AG09319 (cell line): ENCODE data around the gene VPS26A.
A peak's percentile ranks its signal among the peaks of the same experiment; 100 is the strongest.

ENCODE experiments used
- DNase-seq: peaks from one replicate; pipeline ENCODE4 v3.0.0-alpha.2; 2010; ENCODE audit warnings: low read depth; ENCODE audit errors: extremely low read depth
- TF ChIP-seq, protein P1 (sequence below): IDR thresholded peaks from 2 replicates; pipeline ENCODE4 v1.5.1; 2011; ENCODE audit warnings: low read depth, mild to moderate bottlenecking, inconsistent platforms, low read length, moderate library complexity

The VPS26A gene

DNA sequence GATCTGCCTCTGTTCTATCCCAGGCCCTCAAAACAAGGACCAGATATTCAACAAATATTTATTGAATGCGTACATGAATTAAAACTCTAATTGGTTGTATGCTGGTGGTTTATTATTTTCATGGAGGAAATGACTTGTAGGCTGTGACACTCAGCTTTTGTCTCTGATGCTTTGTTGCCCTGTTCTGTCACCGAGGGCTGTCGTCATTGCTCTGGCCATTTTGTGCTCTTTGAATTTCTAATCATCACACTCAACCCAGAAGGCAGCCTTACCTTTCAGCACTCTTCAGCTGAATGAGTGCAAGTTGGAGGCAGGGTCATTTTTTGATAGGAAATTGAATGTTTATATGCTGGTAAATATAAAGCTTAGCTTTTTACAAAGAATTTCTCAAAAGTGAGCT lies 21.5 kb upstream of the VPS26A start:
- DNase-seq: no peak
- TF ChIP-seq, protein P1, sequence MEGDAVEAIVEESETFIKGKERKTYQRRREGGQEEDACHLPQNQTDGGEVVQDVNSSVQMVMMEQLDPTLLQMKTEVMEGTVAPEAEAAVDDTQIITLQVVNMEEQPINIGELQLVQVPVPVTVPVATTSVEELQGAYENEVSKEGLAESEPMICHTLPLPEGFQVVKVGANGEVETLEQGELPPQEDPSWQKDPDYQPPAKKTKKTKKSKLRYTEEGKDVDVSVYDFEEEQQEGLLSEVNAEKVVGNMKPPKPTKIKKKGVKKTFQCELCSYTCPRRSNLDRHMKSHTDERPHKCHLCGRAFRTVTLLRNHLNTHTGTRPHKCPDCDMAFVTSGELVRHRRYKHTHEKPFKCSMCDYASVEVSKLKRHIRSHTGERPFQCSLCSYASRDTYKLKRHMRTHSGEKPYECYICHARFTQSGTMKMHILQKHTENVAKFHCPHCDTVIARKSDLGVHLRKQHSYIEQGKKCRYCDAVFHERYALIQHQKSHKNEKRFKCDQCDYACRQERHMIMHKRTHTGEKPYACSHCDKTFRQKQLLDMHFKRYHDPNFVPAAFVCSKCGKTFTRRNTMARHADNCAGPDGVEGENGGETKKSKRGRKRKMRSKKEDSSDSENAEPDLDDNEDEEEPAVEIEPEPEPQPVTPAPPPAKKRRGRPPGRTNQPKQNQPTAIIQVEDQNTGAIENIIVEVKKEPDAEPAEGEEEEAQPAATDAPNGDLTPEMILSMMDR: no peak

DNA sequence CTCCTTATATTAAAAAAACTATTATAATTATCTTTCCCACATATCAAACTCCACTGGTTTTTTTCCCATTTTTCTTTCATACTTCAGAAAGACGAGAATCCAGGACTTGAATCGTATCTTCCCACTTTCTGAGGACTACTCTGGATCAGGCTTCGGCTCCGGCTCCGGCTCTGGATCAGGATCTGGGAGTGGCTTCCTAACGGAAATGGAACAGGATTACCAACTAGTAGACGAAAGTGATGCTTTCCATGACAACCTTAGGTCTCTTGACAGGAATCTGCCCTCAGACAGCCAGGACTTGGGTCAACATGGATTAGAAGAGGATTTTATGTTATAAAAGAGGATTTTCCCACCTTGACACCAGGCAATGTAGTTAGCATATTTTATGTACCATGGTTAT lies 20.2 kb upstream of the VPS26A start:
- DNase-seq: no peak
- TF ChIP-seq, protein P1: no peak

- TF ChIP-seq, protein P1: no peak
- DNase-seq: no peak
These were observed 18.8 kb upstream of the VPS26A start for GRCh38 chr10:69104994-69105790.

GRCh38 chr10:69107176-69107490 lies 16.8 kb upstream of the VPS26A start:
- DNase-seq: no peak
- TF ChIP-seq, protein P1: no peak

DNA sequence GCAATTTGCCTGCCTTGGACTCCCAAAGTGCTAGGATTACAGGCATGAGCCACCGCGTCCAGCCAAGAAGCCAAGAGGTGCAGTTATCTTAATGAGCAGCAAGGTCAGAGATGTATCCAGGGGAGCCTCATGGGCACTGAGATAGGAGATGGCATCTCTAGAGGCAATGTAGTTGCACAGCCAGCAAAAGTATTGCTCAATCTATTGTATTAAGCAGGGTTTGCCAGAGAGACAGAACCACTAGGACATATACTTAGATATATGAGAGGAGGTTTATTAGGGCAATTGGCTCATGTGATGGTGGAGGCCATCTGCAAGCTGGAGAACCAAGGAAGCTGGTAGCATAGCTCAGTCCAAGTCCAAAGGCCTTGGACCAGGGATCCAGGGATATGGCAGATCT lies 16.3 kb upstream of the VPS26A start:
- DNase-seq: no peak
- TF ChIP-seq, protein P1: no peak

GRCh38 chr10:69119896-69120295 lies 4.1 kb upstream of the VPS26A start:
- DNase-seq: no peak
- TF ChIP-seq, protein P1: no peak

DNA sequence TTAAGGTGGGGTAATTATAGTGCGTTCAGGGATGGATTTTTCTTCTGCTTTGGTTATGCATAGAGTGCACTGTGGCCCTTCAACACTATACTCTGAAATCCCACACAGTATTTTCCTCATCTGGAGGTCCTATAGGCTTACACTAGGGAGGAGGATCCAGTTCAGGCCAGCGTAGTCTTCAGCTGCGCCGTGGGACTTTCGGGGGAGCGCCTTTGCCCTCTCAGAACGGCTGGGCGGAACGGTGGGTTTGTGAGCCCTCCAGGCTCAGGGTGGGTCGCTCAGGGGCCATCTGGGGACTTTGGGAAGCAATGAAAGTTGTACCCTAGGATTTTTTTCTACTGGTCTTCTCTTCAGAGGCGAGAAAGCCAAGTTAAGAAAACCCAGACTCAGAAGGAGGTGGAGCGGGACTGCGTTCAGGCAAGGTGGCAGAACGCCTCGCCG lies 652 bp upstream of the VPS26A start:
- DNase-seq: peak; percentile 34
- TF ChIP-seq, protein P1: peak; percentile 43; the same call in 1 of the 2 replicates
